RWPE2 (cell line): ENCODE data around the gene NDUFB11.

Source experiments
- ATAC-seq: fragments of 200-7000 bp; cut with Tn5 transposase; 3 replicates; pipeline ENCODE4 v1.9.1; 2021; ENCODE audit warnings: low read depth
- DNase-seq: peaks from one replicate; pipeline ENCODE4 v3.0.0-alpha.2; 2020; ENCODE audit warnings: low spot score
- H3K27ac ChIP-seq: fragments of 450-650 bp; 2 replicates; pipeline ENCODE4 v1.5.1; 2017; ENCODE audit warnings: mild to moderate bottlenecking; ENCODE audit not compliant: poor library complexity, severe bottlenecking
- H3K27me3 ChIP-seq: fragments of 250-450 bp; sonication (Bioruptor Pico); 2 replicates; pipeline ENCODE4 v1.5.1; 2021; ENCODE audit warnings: mild to moderate bottlenecking, moderate library complexity; ENCODE audit not compliant: insufficient read depth, poor library complexity, severe bottlenecking
- H3K36me3 ChIP-seq: fragments of 250-450 bp; sonication (Bioruptor Pico); 2 replicates; pipeline ENCODE4 v1.5.1; 2020; ENCODE audit warnings: low read depth, mild to moderate bottlenecking, moderate library complexity
- H3K4me1 ChIP-seq: fragments of 250-450 bp; sonication (Bioruptor Pico); 2 replicates; pipeline ENCODE4 v1.5.1; 2021; ENCODE audit warnings: mild to moderate bottlenecking, moderate library complexity; ENCODE audit not compliant: insufficient read depth, poor library complexity, severe bottlenecking
- H3K4me3 ChIP-seq: fragments of 250-450 bp; sonication (Bioruptor Pico); 2 replicates; pipeline ENCODE4 v1.5.1; 2021; ENCODE audit warnings: mild to moderate bottlenecking, moderate library complexity; ENCODE audit not compliant: severe bottlenecking
- H3K9me3 ChIP-seq: fragments of 250-450 bp; sonication (Bioruptor Pico); 2 replicates; pipeline ENCODE4 v1.5.1; 2021; ENCODE audit warnings: mild to moderate bottlenecking, moderate library complexity; ENCODE audit not compliant: severe bottlenecking
- CTCF ChIP-seq: fragments of 450-650 bp; IDR thresholded peaks from one replicate; pipeline ENCODE4 v1.5.1; 2017; ENCODE audit warnings: mild to moderate bottlenecking, moderate library complexity; ENCODE audit not compliant: poor library complexity, severe bottlenecking

Gene NDUFB11

GRCh38 chrX:47144626-47145394 is at the start of gene NDUFB11, which contains the start of gene RBM10:
Gene NDUFB11, minus strand, starts transcription at chrX:47144702. Its CDS starts 23 bp downstream, at chrX:47144679.
Gene RBM10, plus strand, starts transcription at chrX:47145221. Its CDS starts 2,261 bp downstream, at chrX:47147482.
- peak; percentile 57 for TF ChIP-seq CTCF
- no peaks in the 10 kb centered on the region for H3K9me3 ChIP-seq
- DNase-seq (peak; percentile 94), ATAC-seq (peak; percentile 95)
- H3K27me3 ChIP-seq, result no peaks in the 10 kb centered on the region
- H3K4me3 ChIP-seq, result peak within 1 kb of the TSS; percentile 94
- peaks cover 10% of the 10 kb centered on the region; the same call in 1 of the 2 replicates for H3K36me3 ChIP-seq
- peak within 1 kb of the TSS; percentile 72 for H3K27ac ChIP-seq
- no peaks in the 10 kb centered on the region for H3K4me1 ChIP-seq

- H3K9me3 ChIP-seq, result no peaks in the 10 kb centered on the region
- H3K27me3 ChIP-seq, result no peaks in the 10 kb centered on the region
- peak; percentile 70 for TF ChIP-seq CTCF
- H3K36me3 ChIP-seq, result peaks cover 38% of the 10 kb centered on the region
- peak within 1 kb of the TSS; percentile 65 for H3K27ac ChIP-seq
- H3K4me3 ChIP-seq, result peak within 1 kb of the TSS; percentile 95
- peaks cover 9% of the 10 kb centered on the region for H3K4me1 ChIP-seq
- DNase-seq (peak; percentile 84), ATAC-seq (peak; percentile 54)
These were observed 49.1 kb upstream of the NDUFB11 start, which contains the start of gene UBA1 for GRCh38 chrX:47193475-47194193. Gene UBA1, plus strand, starts transcription at chrX:47193829. Its CDS starts 4,974 bp downstream, at chrX:47198803.

- H3K4me3 ChIP-seq, result peak overlapping the region; percentile 53
- ATAC-seq, result no peak
- no peak for TF ChIP-seq CTCF
- peaks cover 23% of the 10 kb centered on the region for H3K36me3 ChIP-seq
- peak overlapping the region; percentile 58 for H3K27ac ChIP-seq
- no peaks in the 10 kb centered on the region for H3K9me3 ChIP-seq
- peaks cover 9% of the 10 kb centered on the region for H3K4me1 ChIP-seq
- no peaks in the 10 kb centered on the region for H3K27me3 ChIP-seq
- no peak for DNase-seq
These were observed 47.4 kb upstream of the NDUFB11 start for GRCh38 chrX:47191806-47192401.

- Histone ChIP-seq H3K36me3 (peaks cover 17% of the 10 kb centered on the region), H3K27ac (peak overlapping the region; percentile 58), H3K27me3 (no peaks in the 10 kb centered on the region), H3K4me3 (peak overlapping the region; percentile 53), H3K9me3 (no peaks in the 10 kb centered on the region), H3K4me1 (peaks cover 9% of the 10 kb centered on the region)
- DNase-seq, result no peak
- ATAC-seq, result peak; percentile 39
- no peak for TF ChIP-seq CTCF
These were observed 46.8 kb upstream of the NDUFB11 start for GRCh38 chrX:47191331-47191730.
